Activated T-helper 1 cell treated with Interleukin-2 at 50 U/mL for 16 hours (primary cell): ENCODE measurements around the gene PCDHB16.
"Not testable (repeated sequence)": the region's sequence is repeated elsewhere in the genome, so short reads cannot be mapped to it uniquely, and the experiment has no call there.

Experiments
- DNase-seq: peaks from one replicate; pipeline ENCODE4 v3.0.0-alpha.2; 2020; ENCODE audit warnings: low read depth

PCDHB16 gene

GRCh38 chr5:141182248-141182647 is at the start of gene PCDHB16:
TSS of gene PCDHB16 (plus strand) at chr5:141182387. CDS start at chr5:141182560, 173 bp downstream.
- DNase-seq = no peak

DNA sequence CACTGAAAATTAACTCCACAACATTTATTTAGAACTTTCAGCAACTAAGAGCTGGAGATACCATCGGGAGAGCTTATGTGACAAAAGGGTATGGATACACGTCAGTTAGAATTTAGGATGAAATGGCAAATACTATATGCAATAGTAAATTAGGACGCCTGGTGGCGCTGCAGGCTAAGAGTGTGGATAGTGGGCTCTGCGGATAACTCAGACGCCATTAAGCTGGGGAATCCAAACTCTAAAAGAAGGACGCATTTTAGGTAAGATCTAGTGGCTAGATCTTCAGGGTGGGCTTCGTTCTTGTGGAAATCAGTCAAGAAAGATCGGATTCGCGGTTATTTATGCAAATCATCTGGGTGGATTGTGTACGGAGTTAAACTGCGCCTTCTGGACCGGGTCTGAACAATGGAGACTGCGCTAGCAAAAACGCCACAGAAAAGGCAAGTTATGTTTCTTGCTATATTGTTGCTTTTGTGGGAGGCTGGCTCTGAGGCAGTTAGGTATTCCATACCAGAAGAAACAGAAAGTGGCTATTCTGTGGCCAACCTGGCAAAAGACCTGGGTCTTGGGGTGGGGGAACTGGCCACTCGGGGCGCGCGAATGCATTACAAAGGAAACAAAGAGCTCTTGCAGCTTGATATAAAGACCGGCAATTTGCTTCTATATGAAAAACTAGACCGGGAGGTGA is 47.0 kb upstream of the PCDHB16 start, which contains the start of gene PCDHB5:
PCDHB5 (plus strand) TSS at position 177 of the 688 bp plus-strand sequence; CDS start at position 406, 229 bp downstream.
- DNase-seq = no peak

DNA sequence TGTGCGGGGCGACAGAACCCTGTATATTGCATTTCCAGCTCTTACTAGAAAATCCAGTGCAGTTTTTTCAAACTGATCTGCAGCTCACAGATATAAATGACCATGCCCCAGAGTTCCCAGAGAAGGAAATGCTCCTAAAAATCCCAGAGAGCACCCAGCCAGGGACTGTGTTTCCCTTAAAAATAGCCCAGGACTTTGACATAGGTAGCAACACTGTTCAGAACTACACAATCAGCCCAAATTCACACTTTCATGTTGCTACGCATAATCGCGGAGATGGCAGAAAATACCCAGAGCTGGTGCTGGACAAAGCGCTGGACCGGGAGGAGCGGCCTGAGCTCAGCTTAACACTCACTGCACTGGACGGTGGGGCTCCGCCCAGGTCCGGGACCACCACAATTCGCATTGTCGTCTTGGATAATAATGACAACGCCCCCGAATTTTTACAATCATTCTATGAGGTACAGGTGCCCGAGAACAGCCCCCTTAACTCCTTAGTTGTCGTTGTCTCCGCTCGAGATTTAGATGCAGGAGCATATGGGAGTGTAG is 46.4 kb upstream of the PCDHB16 start:
- no peak for DNase-seq

GRCh38 chr5:141137346-141137745 is 44.8 kb upstream of the PCDHB16 start:
- DNase-seq = not testable (repeated sequence)

DNA sequence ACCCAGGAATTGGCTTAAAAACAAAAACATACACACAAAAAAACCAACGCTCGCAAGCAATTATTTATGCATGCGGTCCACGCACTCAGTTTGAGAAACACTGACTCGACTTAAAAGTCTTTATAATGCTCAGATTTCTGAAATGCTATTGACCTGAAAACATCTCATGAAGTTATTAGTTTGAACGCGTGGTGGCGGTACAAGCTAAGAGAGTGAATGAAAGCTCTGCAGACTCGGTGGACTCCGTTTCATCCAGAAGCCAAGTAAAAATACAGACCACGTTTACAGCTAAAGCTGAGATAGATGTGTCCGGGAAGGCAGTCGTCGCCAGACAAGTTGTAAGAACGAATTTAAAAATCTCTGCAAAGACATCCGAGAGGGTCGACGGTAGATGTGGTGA is 32.4 kb upstream of the PCDHB16 start, which contains the start of gene PCDHB6:
PCDHB6 (plus strand) TSS at position 246 of the 400 bp plus-strand sequence. CDS start 201 bp downstream, outside the sequence.
- DNase-seq = no peak

DNA sequence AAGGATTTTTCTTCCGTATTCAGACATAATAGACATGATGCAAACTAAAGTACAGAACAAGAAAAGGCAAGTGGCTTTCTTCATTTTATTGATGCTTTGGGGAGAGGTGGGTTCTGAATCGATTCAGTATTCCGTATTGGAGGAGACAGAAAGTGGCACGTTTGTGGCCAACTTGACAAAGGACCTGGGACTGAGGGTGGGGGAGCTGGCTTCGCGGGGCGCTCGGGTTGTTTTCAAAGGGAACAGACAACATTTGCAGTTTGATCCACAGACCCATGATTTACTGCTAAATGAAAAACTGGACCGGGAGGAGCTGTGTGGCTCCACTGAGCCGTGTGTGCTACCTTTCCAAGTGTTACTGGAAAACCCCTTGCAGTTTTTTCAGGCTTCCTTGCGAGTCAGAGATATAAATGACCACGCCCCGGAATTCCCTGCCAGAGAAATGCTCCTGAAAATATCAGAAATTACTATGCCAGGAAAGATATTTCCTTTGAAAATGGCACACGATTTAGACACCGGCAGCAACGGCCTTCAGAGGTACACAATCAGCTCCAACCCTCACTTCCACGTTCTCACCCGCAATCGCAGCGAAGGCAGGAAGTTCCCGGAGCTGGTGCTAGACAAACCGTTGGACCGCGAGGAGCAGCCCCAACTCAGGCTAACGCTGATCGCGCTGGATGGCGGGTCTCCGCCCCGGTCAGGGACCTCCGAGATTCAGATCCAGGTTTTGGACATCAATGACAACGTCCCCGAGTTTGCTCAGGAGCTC is 31.8 kb upstream of the PCDHB16 start:
- DNase-seq = no peak

GRCh38 chr5:141150993-141151325 is 31.2 kb upstream of the PCDHB16 start:
- DNase-seq = no peak

DNA sequence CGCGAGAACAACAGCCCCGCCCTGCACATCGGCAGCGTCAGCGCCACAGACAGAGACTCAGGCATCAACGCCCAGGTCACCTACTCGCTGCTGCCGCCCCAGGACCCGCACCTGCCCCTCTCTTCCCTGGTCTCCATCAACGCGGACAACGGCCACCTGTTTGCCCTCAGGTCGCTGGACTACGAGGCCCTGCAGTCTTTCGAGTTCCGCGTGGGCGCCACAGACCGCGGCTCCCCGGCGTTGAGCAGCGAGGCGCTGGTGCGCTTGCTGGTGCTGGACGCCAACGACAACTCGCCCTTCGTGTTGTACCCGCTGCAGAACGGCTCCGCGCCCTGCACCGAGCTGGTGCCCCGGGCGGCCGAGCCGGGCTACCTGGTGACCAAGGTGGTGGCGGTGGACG is 30.6 kb upstream of the PCDHB16 start:
- not testable (repeated sequence) for DNase-seq

GRCh38 chr5:141152096-141152495 is 30.1 kb upstream of the PCDHB16 start:
- not testable (repeated sequence) for DNase-seq

GRCh38 chr5:141155540-141156374 is 26.4 kb upstream of the PCDHB16 start:
- DNase-seq = no peak

GRCh38 chr5:141157356-141157755 is 24.8 kb upstream of the PCDHB16 start:
- DNase-seq = not testable (repeated sequence)

DNA sequence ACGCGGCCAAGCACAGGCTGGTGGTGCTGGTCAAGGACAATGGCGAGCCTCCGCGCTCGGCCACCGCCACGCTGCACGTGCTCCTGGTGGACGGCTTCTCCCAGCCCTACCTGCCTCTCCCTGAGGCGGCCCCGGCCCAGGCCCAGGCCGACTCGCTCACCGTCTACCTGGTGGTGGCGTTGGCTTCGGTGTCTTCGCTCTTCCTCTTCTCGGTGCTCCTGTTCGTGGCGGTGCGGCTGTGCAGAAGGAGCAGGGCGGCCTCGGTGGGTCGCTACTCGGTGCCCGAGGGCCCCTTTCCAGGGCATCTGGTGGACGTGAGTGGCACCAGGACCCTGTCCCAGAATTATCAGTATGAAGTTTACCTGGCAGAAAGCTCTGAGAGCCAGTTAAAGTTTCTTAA is 24.3 kb upstream of the PCDHB16 start:
- not testable (repeated sequence) for DNase-seq

GRCh38 chr5:141172381-141173204 is 9.6 kb upstream of the PCDHB16 start, which contains the start of gene PCDHB7:
TSS of gene PCDHB7 (plus strand) at chr5:141172644. CDS start at chr5:141172836, 192 bp downstream.
- no peak for DNase-seq

GRCh38 chr5:141174291-141175104 is 7.7 kb upstream of the PCDHB16 start:
- DNase-seq = not testable (repeated sequence)

- DNase-seq = no peak
Observed at GRCh38 chr5:141175933-141176332, 6.3 kb upstream of the PCDHB16 start.

- not testable (repeated sequence) for DNase-seq
Observed at GRCh38 chr5:141177577-141178191, 4.5 kb upstream of the PCDHB16 start, which contains the start of gene PCDHB8. TSS of gene PCDHB8 (plus strand) at chr5:141177790. CDS start at chr5:141178035, 245 bp downstream.

GRCh38 chr5:141179371-141179770 is 2.8 kb upstream of the PCDHB16 start:
- not testable (repeated sequence) for DNase-seq

- not testable (repeated sequence) for DNase-seq
Observed at GRCh38 chr5:141179876-141180275, 2.3 kb upstream of the PCDHB16 start.

DNA sequence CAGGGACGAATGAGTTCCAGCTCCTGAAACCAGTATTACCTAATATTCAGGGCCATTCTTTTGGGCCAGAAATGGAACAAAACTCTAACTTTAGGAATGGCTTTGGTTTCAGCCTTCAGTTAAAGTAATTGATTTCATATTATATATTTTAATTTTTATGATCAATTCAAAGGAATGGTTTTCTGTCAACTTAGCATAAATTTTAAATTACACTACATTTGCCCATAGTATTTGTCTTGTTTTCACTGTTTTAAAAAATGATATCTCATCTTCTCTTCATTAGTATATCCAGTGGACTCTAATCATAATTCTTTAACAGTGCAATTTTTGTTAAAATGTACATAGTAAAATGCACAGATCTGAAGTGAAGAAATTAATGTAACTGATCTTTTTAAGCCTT is 1.9 kb upstream of the PCDHB16 start:
- no peak for DNase-seq
